Type B pancreatic cell (in vitro differentiated cells): ENCODE data around the gene HLA-B. TPM values are rescaled to one million over a fixed set of nuclear protein-coding genes. Genes with fewer than 3 reads are reported as not detected.

Experiments used
- DNase-seq: peaks from one replicate; pipeline ENCODE4 v3.0.0; 2021; ENCODE audit warnings: mixed read lengths; ENCODE audit not compliant: unreplicated experiment; ENCODE audit errors: extremely low spot score
- H3K27ac Mint-ChIP-seq: 2 replicates; pipeline ENCODE4 v1.8.0; 2021; ENCODE audit warnings: mild to moderate bottlenecking, mixed read lengths
- H3K27me3 Mint-ChIP-seq: 2 replicates; pipeline ENCODE4 v1.8.0; 2021; ENCODE audit warnings: mixed read lengths
- H3K36me3 Mint-ChIP-seq: 2 replicates; pipeline ENCODE4 v1.8.0; 2021; ENCODE audit warnings: mixed read lengths
- H3K4me1 Mint-ChIP-seq: one replicate; pipeline ENCODE4 v1.8.0; 2021; ENCODE audit warnings: mixed read lengths; ENCODE audit not compliant: unreplicated experiment
- H3K4me3 Mint-ChIP-seq: 2 replicates; pipeline ENCODE4 v1.8.0; 2021; ENCODE audit warnings: mild to moderate bottlenecking, mixed read lengths
- H3K9me3 Mint-ChIP-seq: 2 replicates; pipeline ENCODE4 v1.8.0; 2021; ENCODE audit warnings: mixed read lengths
- CTCF ChIP-seq: fragments of 200-600 bp; sonication (generic); conservative IDR thresholded peaks from 2 replicates; pipeline ENCODE4 v1.5.0; 2021; ENCODE audit warnings: antibody characterized with exemption, mild to moderate bottlenecking
- total RNA-seq: library from RNA; stranded (reverse); gene quantifications from 2 replicates; pipeline ENCODE4 v1.2.1, GENCODE V29; 2021; ENCODE audit warnings: low replicate concordance

Gene HLA-B
- total RNA-seq, 1 donor from 2014 or later = 53.9 TPM

- Mint-ChIP-seq H3K9me3 (no peaks in the 10 kb centered on the region), H3K27me3 (peaks cover 14% of the 10 kb centered on the region), H3K4me3 (no peak overlapping the region), H3K4me1 (peaks cover 4% of the 10 kb centered on the region), H3K27ac (no peak overlapping the region), H3K36me3 (no peaks in the 10 kb centered on the region)
- no peak for DNase-seq
- TF ChIP-seq CTCF = no peak
These were observed 30.0 kb upstream of the HLA-B start for GRCh38 chr6:31386977-31387376.

GRCh38 chr6:31386099-31386498, 29.1 kb upstream of the HLA-B start:
- Mint-ChIP-seq H3K36me3 (no peaks in the 10 kb centered on the region), H3K27ac (no peak overlapping the region), H3K4me3 (no peak overlapping the region), H3K27me3 (peaks cover 21% of the 10 kb centered on the region), H3K4me1 (peaks cover 4% of the 10 kb centered on the region), H3K9me3 (no peaks in the 10 kb centered on the region)
- no peak for DNase-seq
- no peak for TF ChIP-seq CTCF

GRCh38 chr6:31385041-31385440, 28.1 kb upstream of the HLA-B start:
- H3K9me3 Mint-ChIP-seq = no peaks in the 10 kb centered on the region
- no peak overlapping the region for H3K27ac Mint-ChIP-seq
- no peaks in the 10 kb centered on the region for H3K36me3 Mint-ChIP-seq
- DNase-seq = no peak
- H3K4me3 Mint-ChIP-seq = no peak overlapping the region
- no peak for TF ChIP-seq CTCF
- peaks cover 28% of the 10 kb centered on the region for H3K27me3 Mint-ChIP-seq
- H3K4me1 Mint-ChIP-seq = peaks cover 4% of the 10 kb centered on the region

- Mint-ChIP-seq H3K36me3 (no peaks in the 10 kb centered on the region), H3K27ac (no peak overlapping the region), H3K27me3 (peaks cover 42% of the 10 kb centered on the region), H3K4me1 (peaks cover 4% of the 10 kb centered on the region), H3K9me3 (no peaks in the 10 kb centered on the region), H3K4me3 (no peak overlapping the region)
- no peak for TF ChIP-seq CTCF
- DNase-seq = no peak
These were observed 26.2 kb upstream of the HLA-B start for GRCh38 chr6:31383149-31383548.

GRCh38 chr6:31381666-31382065, 24.7 kb upstream of the HLA-B start:
- Mint-ChIP-seq H3K9me3 (no peaks in the 10 kb centered on the region), H3K27ac (no peak overlapping the region), H3K4me1 (no peaks in the 10 kb centered on the region), H3K36me3 (no peaks in the 10 kb centered on the region), H3K4me3 (no peak overlapping the region), H3K27me3 (peaks cover 46% of the 10 kb centered on the region)
- no peak for DNase-seq
- no peak for TF ChIP-seq CTCF

GRCh38 chr6:31379850-31380249, 22.9 kb upstream of the HLA-B start:
- no peak for TF ChIP-seq CTCF
- peaks cover 52% of the 10 kb centered on the region for H3K27me3 Mint-ChIP-seq
- no peaks in the 10 kb centered on the region for H3K4me1 Mint-ChIP-seq
- no peak for DNase-seq
- H3K9me3 Mint-ChIP-seq = no peaks in the 10 kb centered on the region
- no peak overlapping the region for H3K27ac Mint-ChIP-seq
- no peak overlapping the region for H3K4me3 Mint-ChIP-seq
- no peaks in the 10 kb centered on the region for H3K36me3 Mint-ChIP-seq
